AG10803 (cell line): ENCODE data around the gene AMBRA1.
A peak's percentile ranks its signal among the peaks of the same experiment; 100 is the strongest.

ENCODE experiments used
- DNase-seq: peaks from one replicate; pipeline ENCODE4 v3.0.0; 2010; ENCODE audit warnings: low read depth
- H3K4me3 ChIP-seq: 2 replicates; pipeline ENCODE4 v1.5.1; 2011; ENCODE audit warnings: mild to moderate bottlenecking, low read length, control low read depth
- TF ChIP-seq, protein P1 (sequence below): conservative IDR thresholded peaks from 2 replicates; pipeline ENCODE4 v1.5.1; 2011; ENCODE audit warnings: mild to moderate bottlenecking, low read length, control low read depth, inconsistent platforms

Gene AMBRA1

GRCh38 chr11:46601129-46601528 is 7.3 kb upstream of the AMBRA1 start:
- TF ChIP-seq, protein P1, sequence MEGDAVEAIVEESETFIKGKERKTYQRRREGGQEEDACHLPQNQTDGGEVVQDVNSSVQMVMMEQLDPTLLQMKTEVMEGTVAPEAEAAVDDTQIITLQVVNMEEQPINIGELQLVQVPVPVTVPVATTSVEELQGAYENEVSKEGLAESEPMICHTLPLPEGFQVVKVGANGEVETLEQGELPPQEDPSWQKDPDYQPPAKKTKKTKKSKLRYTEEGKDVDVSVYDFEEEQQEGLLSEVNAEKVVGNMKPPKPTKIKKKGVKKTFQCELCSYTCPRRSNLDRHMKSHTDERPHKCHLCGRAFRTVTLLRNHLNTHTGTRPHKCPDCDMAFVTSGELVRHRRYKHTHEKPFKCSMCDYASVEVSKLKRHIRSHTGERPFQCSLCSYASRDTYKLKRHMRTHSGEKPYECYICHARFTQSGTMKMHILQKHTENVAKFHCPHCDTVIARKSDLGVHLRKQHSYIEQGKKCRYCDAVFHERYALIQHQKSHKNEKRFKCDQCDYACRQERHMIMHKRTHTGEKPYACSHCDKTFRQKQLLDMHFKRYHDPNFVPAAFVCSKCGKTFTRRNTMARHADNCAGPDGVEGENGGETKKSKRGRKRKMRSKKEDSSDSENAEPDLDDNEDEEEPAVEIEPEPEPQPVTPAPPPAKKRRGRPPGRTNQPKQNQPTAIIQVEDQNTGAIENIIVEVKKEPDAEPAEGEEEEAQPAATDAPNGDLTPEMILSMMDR: no peak
- no peak overlapping the region for H3K4me3 ChIP-seq
- DNase-seq: peak; percentile 32

DNA sequence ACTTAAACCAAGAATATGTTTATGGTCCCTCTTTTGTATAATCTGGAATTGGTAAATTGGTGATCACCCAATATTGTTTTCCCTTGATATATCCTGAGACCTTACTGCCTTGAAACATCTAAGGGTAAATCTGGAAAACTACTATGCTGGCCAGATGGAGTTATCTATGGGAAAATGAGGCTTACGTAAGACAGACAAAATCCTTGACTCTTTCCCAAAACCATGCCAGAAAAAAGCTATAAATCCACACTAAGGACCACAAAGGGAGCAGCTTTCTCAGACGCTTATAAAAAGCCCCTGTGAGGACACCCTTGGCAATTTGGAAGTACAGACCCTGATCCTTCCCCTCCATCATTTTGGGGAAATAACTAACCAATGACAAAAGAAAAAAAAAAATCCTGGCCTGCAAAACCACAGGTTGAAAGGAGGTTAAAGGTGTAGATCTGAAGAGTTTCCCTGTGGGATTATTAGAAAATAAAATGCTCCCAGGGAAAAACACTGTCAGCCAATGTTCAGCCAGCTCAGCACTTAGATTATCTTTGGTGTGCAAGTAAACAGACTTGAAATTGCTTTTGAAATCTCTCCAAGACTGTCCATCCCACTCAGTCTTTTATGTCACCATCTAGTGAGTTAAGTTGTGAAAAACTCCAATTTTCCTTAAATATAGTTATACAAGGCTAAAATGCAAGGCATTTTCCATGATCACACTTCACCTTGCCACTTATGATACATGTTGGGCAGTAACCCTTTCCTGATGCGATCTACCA is 6.6 kb upstream of the AMBRA1 start:
- no peak overlapping the region for H3K4me3 ChIP-seq
- TF ChIP-seq, protein P1: no peak
- no peak for DNase-seq

- no peak overlapping the region for H3K4me3 ChIP-seq
- TF ChIP-seq, protein P1: no peak
- DNase-seq: no peak
Measured at GRCh38 chr11:46599340-46600193, 5.7 kb upstream of the AMBRA1 start.

DNA sequence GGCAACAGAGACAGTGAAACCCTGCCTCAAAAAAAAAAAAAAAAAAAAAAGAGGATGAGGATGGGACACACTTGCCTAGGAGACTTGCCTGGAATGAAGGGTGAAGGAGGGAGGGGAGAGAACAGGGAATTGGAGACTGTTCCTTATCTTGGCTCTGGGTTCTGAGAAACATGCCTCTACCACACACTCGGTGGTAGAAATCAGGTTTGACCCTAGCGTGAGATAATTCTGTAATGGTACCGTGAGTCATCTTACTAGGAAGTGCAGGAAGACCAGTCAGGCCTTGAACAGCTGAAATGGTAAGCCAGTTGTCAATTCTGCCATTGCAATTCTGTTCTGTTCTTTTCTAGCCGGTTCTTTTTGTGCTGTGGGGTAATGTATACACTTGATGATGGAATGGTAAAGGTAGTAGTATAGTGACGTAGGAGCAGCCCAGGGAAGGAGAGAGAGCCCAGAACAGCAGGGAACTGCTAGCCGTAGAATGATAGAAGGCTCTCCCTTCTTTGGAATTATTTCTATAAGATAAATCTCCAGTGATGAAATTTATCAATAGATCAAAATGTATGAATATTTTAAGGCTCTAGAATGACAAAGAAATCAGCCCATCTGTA is 3.9 kb upstream of the AMBRA1 start:
- TF ChIP-seq, protein P1: no peak
- DNase-seq: no peak
- H3K4me3 ChIP-seq: no peak overlapping the region

GRCh38 chr11:46597155-46597554 is 3.3 kb upstream of the AMBRA1 start:
- TF ChIP-seq, protein P1: no peak
- no peak overlapping the region for H3K4me3 ChIP-seq
- DNase-seq: no peak

GRCh38 chr11:46594785-46595184 is 962 bp upstream of the AMBRA1 start:
- TF ChIP-seq, protein P1: no peak
- DNase-seq: no peak
- H3K4me3 ChIP-seq: no peak overlapping the region
